Effector memory CD4-positive, alpha-beta T cell (primary cell): ENCODE results near the gene NCAM1.

Experiments
- DNase-seq, 3 donors: peaks; one replicate each; pipeline ENCODE4 v3.0.0-alpha.2; 2020
- H3K27ac ChIP-seq: 2 replicates; pipeline ENCODE4 v1.7.0; 2013; ENCODE audit warnings: mild to moderate bottlenecking, low read length, moderate library complexity; ENCODE audit not compliant: insufficient read depth, poor library complexity, severe bottlenecking
- H3K27me3 ChIP-seq: replicated peaks from 2 replicates; pipeline ENCODE4 v1.7.0; 2013; ENCODE audit warnings: mild to moderate bottlenecking, low read length; ENCODE audit not compliant: insufficient read depth, control insufficient read depth, poor library complexity, severe bottlenecking
- H3K36me3 ChIP-seq: 2 replicates; pipeline ENCODE4 v1.7.0; 2013; ENCODE audit warnings: mild to moderate bottlenecking, low read length, moderate library complexity; ENCODE audit not compliant: control insufficient read depth, insufficient read depth
- H3K4me1 ChIP-seq: 2 replicates; pipeline ENCODE4 v1.7.0; 2013; ENCODE audit warnings: low read length, mild to moderate bottlenecking; ENCODE audit not compliant: control insufficient read depth, insufficient read depth, poor library complexity, severe bottlenecking
- H3K4me3 ChIP-seq: 2 replicates; pipeline ENCODE4 v1.7.0; 2013; ENCODE audit warnings: low read length, low read depth, mild to moderate bottlenecking; ENCODE audit not compliant: insufficient read depth, poor library complexity, severe bottlenecking
- H3K9me3 ChIP-seq: 2 replicates; pipeline ENCODE4 v1.7.0; 2013; ENCODE audit warnings: mild to moderate bottlenecking, low read length, moderate library complexity; ENCODE audit not compliant: control insufficient read depth

Gene NCAM1

DNA sequence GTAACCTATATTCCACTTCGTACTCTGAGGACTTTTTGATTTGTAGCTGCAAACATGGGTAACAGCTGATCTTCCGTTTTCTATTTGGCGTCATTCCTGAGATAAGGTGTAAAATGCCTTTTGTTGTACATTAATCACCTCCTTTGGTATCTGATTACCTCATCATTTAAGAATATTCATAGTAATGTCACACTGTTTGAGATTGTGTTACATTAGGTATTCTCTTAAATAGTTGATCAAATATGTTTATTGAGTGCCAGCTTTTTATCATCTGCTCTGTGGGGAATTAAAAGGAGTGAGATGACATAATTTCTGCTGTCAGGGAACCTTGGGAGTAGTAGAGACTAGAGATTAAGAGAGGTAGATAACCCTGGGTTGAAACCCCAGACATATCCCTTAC lies 5.9 kb downstream of the NCAM1 start:
- H3K27ac ChIP-seq, result no peak overlapping the region
- H3K27me3 ChIP-seq, result peaks cover 16% of the 10 kb centered on the region
- peaks cover 9% of the 10 kb centered on the region for H3K4me1 ChIP-seq
- no peaks in the 10 kb centered on the region for H3K9me3 ChIP-seq
- no peak overlapping the region for H3K4me3 ChIP-seq
- H3K36me3 ChIP-seq, result no peaks in the 10 kb centered on the region
- DNase-seq, result no peak

DNA sequence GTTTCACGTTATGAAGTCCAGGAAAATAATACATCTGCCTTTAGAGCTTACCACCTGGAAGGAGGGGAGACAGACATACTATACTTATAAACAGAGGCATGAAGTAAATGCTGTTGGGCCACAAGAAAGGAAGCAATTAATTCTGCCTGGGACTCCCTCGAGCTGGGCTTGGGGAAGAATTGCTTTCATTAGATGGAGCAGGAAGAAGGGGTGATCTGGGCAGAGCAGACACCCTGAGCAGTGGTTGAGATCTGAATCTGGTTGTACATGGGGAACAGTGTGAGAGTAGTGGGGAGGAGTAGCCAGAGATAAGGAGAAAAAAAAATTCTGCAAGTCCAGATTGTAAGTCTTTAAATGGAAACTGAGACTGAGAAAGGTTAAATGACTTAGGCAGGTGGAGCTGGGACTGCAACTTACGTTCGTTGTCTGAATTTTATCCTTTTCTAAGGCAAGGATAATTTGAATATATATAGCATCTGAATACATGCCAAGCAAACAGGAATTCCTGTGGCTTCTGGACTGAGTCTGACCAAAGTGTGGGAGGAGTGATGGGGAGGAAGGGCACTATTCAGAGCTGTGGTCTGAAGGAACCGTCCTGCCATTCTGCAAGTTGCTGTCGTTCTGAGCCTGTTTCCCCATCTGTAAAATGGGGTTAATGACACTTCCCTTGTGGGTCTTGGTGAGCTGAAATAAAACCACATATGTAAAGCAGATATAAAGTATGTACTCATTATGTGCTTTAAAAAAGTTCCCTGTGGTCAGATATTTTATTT lies 7.9 kb downstream of the NCAM1 start:
- H3K27ac ChIP-seq, result no peak overlapping the region
- no peaks in the 10 kb centered on the region for H3K4me1 ChIP-seq
- no peaks in the 10 kb centered on the region for H3K27me3 ChIP-seq
- no peak for DNase-seq
- no peaks in the 10 kb centered on the region for H3K9me3 ChIP-seq
- no peak overlapping the region for H3K4me3 ChIP-seq
- no peaks in the 10 kb centered on the region for H3K36me3 ChIP-seq

DNA sequence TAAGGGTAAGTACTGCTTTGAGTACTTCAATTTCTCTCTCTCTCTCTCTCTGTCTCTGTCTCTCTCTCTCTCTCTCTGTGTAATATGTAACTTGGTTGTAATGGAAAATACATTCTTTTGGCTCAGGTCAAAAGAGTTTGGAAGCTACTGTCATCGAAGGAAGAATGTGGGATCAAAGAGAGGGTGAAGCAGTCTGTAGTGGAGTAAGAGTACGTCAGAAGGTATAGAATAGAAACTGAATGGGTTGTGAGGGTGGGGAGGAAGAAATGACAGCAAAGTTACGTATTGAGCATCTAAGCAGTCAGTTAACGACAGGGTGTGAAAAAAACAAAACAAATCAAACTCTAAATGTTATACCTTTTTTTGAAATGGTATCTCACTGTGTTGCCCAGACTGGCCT lies 10.0 kb downstream of the NCAM1 start:
- Histone ChIP-seq H3K27ac (no peak overlapping the region), H3K27me3 (no peaks in the 10 kb centered on the region), H3K9me3 (no peaks in the 10 kb centered on the region), H3K4me3 (no peak overlapping the region), H3K4me1 (no peaks in the 10 kb centered on the region), H3K36me3 (no peaks in the 10 kb centered on the region)
- DNase-seq, result no peak

DNA sequence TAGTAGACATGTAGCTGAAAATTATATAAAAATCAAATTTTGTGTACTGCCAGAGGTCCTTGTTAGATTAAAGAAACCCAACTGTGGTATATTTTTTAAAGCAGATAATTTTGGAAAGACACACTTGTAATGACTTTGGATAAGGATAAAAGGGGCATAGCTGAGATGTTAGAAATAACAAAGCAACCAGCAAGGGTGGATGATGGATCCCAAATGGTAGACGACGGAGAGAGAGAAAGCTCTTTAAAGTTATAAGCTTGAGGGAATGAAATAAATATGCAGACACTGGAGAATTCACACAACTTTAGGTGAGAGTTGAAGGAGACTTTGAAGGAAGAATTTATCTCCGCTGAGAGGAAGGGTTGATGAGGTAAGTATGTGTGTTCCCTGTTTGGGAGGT lies 10.6 kb downstream of the NCAM1 start:
- Histone ChIP-seq H3K4me1 (no peaks in the 10 kb centered on the region), H3K36me3 (no peaks in the 10 kb centered on the region), H3K9me3 (no peaks in the 10 kb centered on the region), H3K27me3 (no peaks in the 10 kb centered on the region), H3K4me3 (no peak overlapping the region), H3K27ac (no peak overlapping the region)
- DNase-seq, result no peak

DNA sequence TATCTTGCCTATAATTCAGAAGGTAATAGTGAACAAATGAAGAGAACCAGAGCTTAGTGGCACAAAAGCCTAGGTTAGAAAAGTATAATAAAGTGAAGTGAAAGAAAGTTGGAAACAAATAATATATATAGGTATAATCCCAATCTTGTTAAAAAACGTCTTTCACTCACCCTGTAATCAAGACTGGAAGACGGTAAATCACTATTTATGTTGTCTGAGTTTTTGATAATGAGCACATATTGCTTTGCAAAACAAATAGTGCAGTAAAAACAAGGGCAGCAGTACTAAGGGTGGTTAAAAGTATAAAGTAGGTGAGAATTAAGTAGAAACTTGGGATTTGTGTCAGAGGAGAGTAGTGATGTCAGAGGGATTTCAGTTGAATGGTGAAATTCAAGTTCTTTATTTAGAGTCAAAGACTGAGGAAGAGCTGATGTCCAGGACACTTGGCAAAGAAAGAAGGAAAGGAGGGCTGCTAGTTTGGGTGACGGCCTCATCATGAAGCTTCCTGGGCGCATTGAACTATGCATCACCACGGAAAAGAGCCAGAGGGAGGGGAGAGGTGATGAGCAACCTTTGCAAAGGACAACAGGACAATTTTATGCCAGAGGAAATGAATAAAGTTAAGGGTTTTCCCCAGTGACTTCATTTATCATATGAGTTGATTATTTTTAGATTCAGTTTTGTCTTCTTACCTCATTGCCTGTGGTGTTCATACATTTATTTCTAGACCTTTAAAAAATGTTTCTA lies 11.4 kb downstream of the NCAM1 start:
- DNase-seq, result no peak
- Histone ChIP-seq H3K36me3 (no peaks in the 10 kb centered on the region), H3K4me3 (no peak overlapping the region), H3K4me1 (no peaks in the 10 kb centered on the region), H3K9me3 (no peaks in the 10 kb centered on the region), H3K27ac (no peak overlapping the region), H3K27me3 (no peaks in the 10 kb centered on the region)

DNA sequence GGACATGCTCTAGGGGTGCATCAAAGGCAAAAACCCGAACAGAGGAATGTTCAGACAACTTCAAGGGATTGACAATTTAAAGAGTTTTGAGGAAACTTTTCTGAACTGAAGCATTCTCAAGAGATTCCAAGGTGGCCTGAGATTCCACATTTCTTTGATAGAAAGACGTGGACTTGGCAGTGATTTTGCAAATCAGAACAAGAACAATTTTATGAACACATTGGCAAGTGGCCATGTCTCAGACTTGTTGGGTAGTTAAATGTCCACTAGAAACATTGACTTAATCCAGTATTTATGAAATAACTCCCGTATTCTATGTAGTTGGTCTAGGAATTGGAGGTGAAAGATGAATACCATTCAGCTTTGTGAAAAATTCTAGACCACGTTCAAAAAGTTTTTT lies 13.8 kb downstream of the NCAM1 start:
- H3K27me3 ChIP-seq, result no peaks in the 10 kb centered on the region
- no peaks in the 10 kb centered on the region for H3K9me3 ChIP-seq
- H3K36me3 ChIP-seq, result no peaks in the 10 kb centered on the region
- H3K27ac ChIP-seq, result no peak overlapping the region
- H3K4me3 ChIP-seq, result no peak overlapping the region
- DNase-seq, result no peak
- H3K4me1 ChIP-seq, result no peaks in the 10 kb centered on the region

DNA sequence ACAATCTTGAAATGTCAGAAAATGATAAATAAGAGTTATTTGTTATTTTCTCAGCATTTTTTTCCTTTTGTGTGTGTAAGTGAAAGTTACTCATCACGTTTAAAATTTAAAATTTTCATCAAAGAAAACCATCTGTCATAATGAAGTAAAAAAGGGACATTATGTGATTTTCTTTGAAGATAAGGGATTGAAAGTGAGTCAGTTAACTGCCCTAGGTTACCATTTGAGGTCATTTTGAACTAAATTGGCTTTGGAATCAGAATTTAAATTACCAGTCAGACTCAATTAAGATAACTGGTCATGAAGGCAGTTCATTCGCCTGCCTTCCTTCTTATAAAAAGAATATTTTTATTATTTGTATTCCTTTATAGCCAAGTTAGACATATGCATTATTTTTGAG lies 14.3 kb downstream of the NCAM1 start:
- Histone ChIP-seq H3K27ac (no peak overlapping the region), H3K36me3 (no peaks in the 10 kb centered on the region), H3K9me3 (no peaks in the 10 kb centered on the region), H3K4me1 (no peaks in the 10 kb centered on the region), H3K4me3 (no peak overlapping the region), H3K27me3 (no peaks in the 10 kb centered on the region)
- DNase-seq, result no peak

DNA sequence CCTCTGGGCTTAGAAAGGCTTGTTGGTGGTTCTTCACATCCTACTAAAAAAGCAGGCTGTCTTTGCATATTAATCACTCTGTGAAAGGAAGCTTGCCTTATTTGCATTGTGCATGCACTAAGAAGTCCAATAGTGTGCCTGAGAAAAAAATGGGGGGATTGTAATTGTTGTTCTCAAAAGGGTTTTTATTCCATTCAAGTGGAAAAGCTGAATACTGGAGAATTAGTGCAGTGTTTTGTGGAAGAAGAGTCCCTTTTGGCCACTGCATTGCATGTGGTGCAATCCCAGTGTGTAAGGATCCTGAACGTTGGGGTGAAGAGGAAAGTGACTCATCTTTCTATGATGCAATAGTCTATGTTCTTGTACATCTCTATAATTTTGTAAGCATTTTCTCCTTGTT lies 16.5 kb downstream of the NCAM1 start:
- no peaks in the 10 kb centered on the region for H3K4me1 ChIP-seq
- no peaks in the 10 kb centered on the region for H3K36me3 ChIP-seq
- no peak overlapping the region for H3K4me3 ChIP-seq
- H3K9me3 ChIP-seq, result no peaks in the 10 kb centered on the region
- H3K27ac ChIP-seq, result no peak overlapping the region
- H3K27me3 ChIP-seq, result no peaks in the 10 kb centered on the region
- DNase-seq, result no peak

DNA sequence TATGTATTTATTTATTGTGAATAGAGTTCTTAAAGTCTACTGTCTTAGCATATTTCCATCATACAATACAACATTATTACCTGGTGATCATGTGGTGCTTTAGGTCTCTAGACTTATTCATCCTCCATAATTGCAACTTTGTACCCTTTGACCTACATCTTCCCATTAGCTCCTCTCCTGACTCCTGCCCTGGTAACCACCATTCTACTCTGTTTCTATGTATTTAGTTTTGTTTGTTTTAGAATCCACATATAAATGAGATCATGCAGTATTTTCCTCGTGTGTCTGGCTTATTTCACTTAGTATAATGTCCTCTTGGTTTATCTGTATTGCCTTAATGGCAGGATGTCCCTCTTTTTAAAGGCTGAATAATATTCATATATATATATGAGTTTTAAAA lies 22.7 kb downstream of the NCAM1 start:
- Histone ChIP-seq H3K4me3 (no peak overlapping the region), H3K9me3 (no peaks in the 10 kb centered on the region), H3K4me1 (no peaks in the 10 kb centered on the region), H3K27me3 (no peaks in the 10 kb centered on the region), H3K36me3 (no peaks in the 10 kb centered on the region), H3K27ac (no peak overlapping the region)
- DNase-seq, result no peak

DNA sequence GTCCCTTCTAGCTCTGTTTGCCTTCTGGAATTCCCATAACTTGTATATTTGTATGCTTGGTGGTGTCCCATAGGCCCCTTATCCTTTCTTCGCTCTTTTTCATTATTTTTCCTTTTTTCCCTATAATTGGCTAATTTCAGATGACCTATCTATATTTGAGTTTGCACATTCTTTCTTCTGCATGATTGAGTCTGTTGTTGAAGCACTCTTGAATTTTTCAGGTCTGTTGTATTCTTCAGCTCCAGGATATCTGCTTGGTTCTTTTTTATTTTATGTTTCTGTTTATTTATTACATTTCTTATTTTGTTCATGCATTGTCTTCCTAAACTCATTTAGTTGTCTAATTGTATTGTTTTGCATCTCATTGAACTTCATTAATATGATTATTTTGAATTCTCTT lies 28.0 kb downstream of the NCAM1 start:
- no peaks in the 10 kb centered on the region for H3K4me1 ChIP-seq
- H3K4me3 ChIP-seq, result no peak overlapping the region
- H3K27me3 ChIP-seq, result no peaks in the 10 kb centered on the region
- no peak overlapping the region for H3K27ac ChIP-seq
- H3K9me3 ChIP-seq, result no peaks in the 10 kb centered on the region
- no peaks in the 10 kb centered on the region for H3K36me3 ChIP-seq
- no peak for DNase-seq
